PC-3 (cell line): ENCODE measurements around the gene HES3. TPM values are rescaled to one million over a fixed set of nuclear protein-coding genes. Genes with fewer than 3 reads are reported as not detected.

Experiments used
- ATAC-seq: fragments of 200-7000 bp; cut with Tn5 transposase; 2 replicates; pipeline ENCODE4 v1.9.1; 2020; ENCODE audit warnings: mild to moderate bottlenecking, moderate library complexity
- BruUV-seq: library from RNA; stranded (reverse); fragments of 400-500 nt; replicated peaks from 2 replicates; lab custom pipeline; 2021; lab: Mats Ljungman, UMichigan
- CTCF ChIA-PET: fragments of 300-600 bp; sonication (Branson Sonifier 250); formaldehyde crosslinking; loops from one replicate; lab custom pipeline; 2022; ENCODE audit warnings: antibody characterized with exemption; lab: Charles Lee
- POLR2A ChIA-PET: fragments of 300-600 bp; sonication (Branson Sonifier 250); formaldehyde crosslinking; loops from one replicate; lab custom pipeline; 2022; ENCODE audit warnings: antibody characterized with exemption; ENCODE audit not compliant: unreplicated experiment; lab: Charles Lee
- DNase-seq: peaks from one replicate; pipeline ENCODE4 v3.0.0-alpha.2; 2015
- H2AFZ ChIP-seq: fragments of 300-600 bp; sonication (generic); 2 replicates; pipeline ENCODE4 v1.6.0; 2016; ENCODE audit warnings: antibody characterized with exemption, low read length
- H3F3A ChIP-seq: fragments of 300-600 bp; sonication (generic); one replicate; pipeline ENCODE4 v1.6.0; 2017; ENCODE audit warnings: antibody characterized with exemption, low read length, control low read depth, mild to moderate bottlenecking; ENCODE audit not compliant: unreplicated experiment
- H3K27ac ChIP-seq: fragments of 300-600 bp; sonication (generic); 2 replicates; pipeline ENCODE4 v1.5.1; 2016; ENCODE audit warnings: mild to moderate bottlenecking, low read length
- H3K27me3 ChIP-seq: fragments of 300-600 bp; sonication (generic); 2 replicates; pipeline ENCODE4 v1.6.1; 2016; ENCODE audit warnings: low read length, mixed read lengths
- H3K36me3 ChIP-seq: fragments of 300-600 bp; sonication (generic); 2 replicates; pipeline ENCODE4 v1.6.1; 2016; ENCODE audit warnings: low read depth, mixed run types, low read length, mixed read lengths
- H3K4me1 ChIP-seq: fragments of 300-600 bp; sonication (generic); 2 replicates; pipeline ENCODE4 v1.5.1; 2016; ENCODE audit warnings: low read length; ENCODE audit not compliant: insufficient read depth
- H3K4me2 ChIP-seq: fragments of 300-600 bp; sonication (generic); 2 replicates; pipeline ENCODE4 v1.6.0; 2016; ENCODE audit warnings: low read length
- H3K4me3 ChIP-seq: fragments of 300-600 bp; sonication (generic); 2 replicates; pipeline ENCODE4 v1.5.1; 2016; ENCODE audit warnings: mild to moderate bottlenecking, low read length, mixed read lengths
- H3K79me2 ChIP-seq: fragments of 300-600 bp; sonication (generic); 2 replicates; pipeline ENCODE4 v1.6.1; 2017; ENCODE audit warnings: low read length, mixed read lengths
- H3K9ac ChIP-seq: fragments of 300-600 bp; sonication (generic); 2 replicates; pipeline ENCODE4 v1.6.0; 2016; ENCODE audit warnings: mild to moderate bottlenecking, low read length
- H3K9me2 ChIP-seq: fragments of 300-600 bp; sonication (generic); replicated peaks from 2 replicates; pipeline ENCODE4 v1.6.1; 2016; ENCODE audit warnings: mixed run types, low read length, mixed read lengths
- H3K9me3 ChIP-seq: fragments of 300-600 bp; sonication (generic); 2 replicates; pipeline ENCODE4 v1.6.1; 2016; ENCODE audit warnings: low read length, mixed read lengths
- H4K20me1 ChIP-seq: fragments of 300-600 bp; sonication (generic); 2 replicates; pipeline ENCODE4 v1.6.1; 2016; ENCODE audit warnings: low read length, mixed read lengths
- EZH2 ChIP-seq: fragments of 300-600 bp; sonication (generic); IDR thresholded peaks from one replicate; pipeline ENCODE4 v1.6.1; 2017; ENCODE audit warnings: antibody characterized with exemption, mild to moderate bottlenecking, low read length; ENCODE audit not compliant: unreplicated experiment
- EZH2phosphoT487 ChIP-seq: fragments of 300-600 bp; sonication (generic); IDR thresholded peaks from 2 replicates; pipeline ENCODE4 v1.6.1; 2018; ENCODE audit warnings: mild to moderate bottlenecking, antibody characterized with exemption, low read length, borderline replicate concordance
- intact Hi-C: fragments of 100-400 bp; cut with micrococcal nuclease; formaldehyde crosslinking; loops from 2 replicates; pipeline ENCODE4 v1.9.0; 2023
- total RNA-seq: library from RNA; depleted of rRNA; stranded (reverse); fragments of >200 nt; gene quantifications from 2 replicates; pipeline ENCODE4 v1.2.3, GENCODE V29; 2014
- TF ChIP-seq, protein P1 (sequence below): fragments of 300-600 bp; sonication (generic); conservative IDR thresholded peaks from 2 replicates; pipeline ENCODE4 v1.5.1; 2017; ENCODE audit warnings: antibody characterized with exemption, low read depth, mild to moderate bottlenecking, low read length

Gene HES3
- total RNA-seq, 1 experiment from 2014 or later = not detected

DNA sequence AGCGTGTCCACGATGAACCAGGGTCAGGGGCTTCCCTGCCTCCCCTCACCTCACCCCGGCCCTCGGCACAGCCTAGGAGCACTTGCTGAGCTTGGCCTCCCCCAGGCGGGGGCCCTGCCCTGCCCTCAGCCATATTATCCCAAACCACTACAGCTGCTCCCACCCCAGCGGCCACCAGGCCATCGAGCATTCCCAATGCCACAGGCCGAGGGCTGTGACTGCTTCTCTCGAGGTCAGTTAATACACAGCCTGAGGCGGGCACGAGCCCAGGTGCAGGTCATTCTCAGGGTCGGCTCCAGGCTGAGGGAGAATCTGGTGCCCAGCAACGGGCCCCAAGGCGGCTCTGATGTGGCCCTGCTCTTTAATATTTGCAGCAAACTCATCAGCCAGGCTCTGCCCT, 25.3 kb downstream of the HES3 start:
- Histone ChIP-seq H3K4me1 (peaks cover 56% of the 10 kb centered on the region), H3K9ac (no peak overlapping the region), H3K27ac (peak overlapping the region; percentile 74; the same call in 1 of the 2 replicates), H4K20me1 (no peaks in the 10 kb centered on the region), H3K4me2 (no peak overlapping the region), H3K4me3 (no peak overlapping the region), H3F3A (no peaks in the 10 kb centered on the region), H3K9me2 (no peaks in the 10 kb centered on the region), H3K79me2 (no peaks in the 10 kb centered on the region), H3K9me3 (no peaks in the 10 kb centered on the region), H3K27me3 (no peaks in the 10 kb centered on the region), H2AFZ (no peak overlapping the region), H3K36me3 (no peaks in the 10 kb centered on the region; the same call in 1 of the 2 replicates)
- ATAC-seq (no peak), DNase-seq (no peak)
- intact Hi-C loops = no loop called here
- BruUV-seq = no TSS peak
- ChIA-PET POLR2A (no interaction called here), CTCF (no interaction called here)
- TF ChIP-seq EZH2phosphoT487 = no peak
- TF ChIP-seq EZH2 = no peak
- TF ChIP-seq, protein P1, sequence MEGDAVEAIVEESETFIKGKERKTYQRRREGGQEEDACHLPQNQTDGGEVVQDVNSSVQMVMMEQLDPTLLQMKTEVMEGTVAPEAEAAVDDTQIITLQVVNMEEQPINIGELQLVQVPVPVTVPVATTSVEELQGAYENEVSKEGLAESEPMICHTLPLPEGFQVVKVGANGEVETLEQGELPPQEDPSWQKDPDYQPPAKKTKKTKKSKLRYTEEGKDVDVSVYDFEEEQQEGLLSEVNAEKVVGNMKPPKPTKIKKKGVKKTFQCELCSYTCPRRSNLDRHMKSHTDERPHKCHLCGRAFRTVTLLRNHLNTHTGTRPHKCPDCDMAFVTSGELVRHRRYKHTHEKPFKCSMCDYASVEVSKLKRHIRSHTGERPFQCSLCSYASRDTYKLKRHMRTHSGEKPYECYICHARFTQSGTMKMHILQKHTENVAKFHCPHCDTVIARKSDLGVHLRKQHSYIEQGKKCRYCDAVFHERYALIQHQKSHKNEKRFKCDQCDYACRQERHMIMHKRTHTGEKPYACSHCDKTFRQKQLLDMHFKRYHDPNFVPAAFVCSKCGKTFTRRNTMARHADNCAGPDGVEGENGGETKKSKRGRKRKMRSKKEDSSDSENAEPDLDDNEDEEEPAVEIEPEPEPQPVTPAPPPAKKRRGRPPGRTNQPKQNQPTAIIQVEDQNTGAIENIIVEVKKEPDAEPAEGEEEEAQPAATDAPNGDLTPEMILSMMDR = no peak

DNA sequence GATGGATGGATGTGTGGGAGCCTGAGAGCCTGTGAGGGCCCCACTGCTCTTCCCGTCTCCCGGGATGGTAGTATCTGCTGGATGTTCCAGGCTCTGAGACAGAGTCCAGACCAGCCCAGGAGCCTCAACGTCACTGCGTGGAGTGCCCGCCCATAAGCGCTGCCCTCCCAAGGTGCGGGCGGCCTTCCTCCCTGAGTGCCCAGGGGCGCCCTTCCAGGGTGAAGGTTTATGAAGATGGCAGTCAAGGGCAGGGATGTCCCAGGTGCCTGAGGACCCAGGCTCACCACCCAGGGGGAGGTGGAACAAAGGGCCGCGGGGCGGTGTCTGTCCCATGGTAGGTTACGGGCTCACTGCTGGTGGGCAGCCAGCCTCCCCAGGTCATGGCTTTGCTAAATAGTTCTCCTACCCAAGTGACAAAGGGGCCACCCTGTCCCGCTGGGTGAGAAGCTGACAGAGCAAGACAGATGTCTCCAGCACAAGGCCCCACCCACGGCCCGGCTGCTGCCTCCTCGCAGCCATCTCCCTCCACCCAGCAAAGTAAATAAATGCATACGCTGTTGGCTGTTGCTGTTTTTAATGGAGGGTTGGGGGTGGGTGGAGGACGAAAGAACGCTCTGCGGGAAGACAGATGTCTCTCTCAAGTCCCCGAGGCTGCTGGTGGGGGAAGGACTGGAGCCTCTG, 25.9 kb downstream of the HES3 start:
- intact Hi-C loops = no loop called here
- Histone ChIP-seq H2AFZ (no peak overlapping the region), H3K4me3 (no peak overlapping the region), H3K4me2 (peak overlapping the region; percentile 19; the same call in 1 of the 2 replicates), H3K27me3 (no peaks in the 10 kb centered on the region), H3K9me2 (no peaks in the 10 kb centered on the region), H4K20me1 (no peaks in the 10 kb centered on the region), H3K36me3 (no peaks in the 10 kb centered on the region; the same call in 1 of the 2 replicates), H3K79me2 (no peaks in the 10 kb centered on the region), H3K27ac (no peak overlapping the region; the same call in 1 of the 2 replicates), H3K9ac (no peak overlapping the region), H3K4me1 (peaks cover 56% of the 10 kb centered on the region), H3F3A (no peaks in the 10 kb centered on the region), H3K9me3 (no peaks in the 10 kb centered on the region)
- POLR2A ChIA-PET = no interaction called here
- no TSS peak for BruUV-seq
- CTCF ChIA-PET = no interaction called here
- TF ChIP-seq, protein P1 = no peak
- TF ChIP-seq EZH2 = no peak
- TF ChIP-seq EZH2phosphoT487 = no peak
- DNase-seq (no peak), ATAC-seq (peak; percentile 19)

DNA sequence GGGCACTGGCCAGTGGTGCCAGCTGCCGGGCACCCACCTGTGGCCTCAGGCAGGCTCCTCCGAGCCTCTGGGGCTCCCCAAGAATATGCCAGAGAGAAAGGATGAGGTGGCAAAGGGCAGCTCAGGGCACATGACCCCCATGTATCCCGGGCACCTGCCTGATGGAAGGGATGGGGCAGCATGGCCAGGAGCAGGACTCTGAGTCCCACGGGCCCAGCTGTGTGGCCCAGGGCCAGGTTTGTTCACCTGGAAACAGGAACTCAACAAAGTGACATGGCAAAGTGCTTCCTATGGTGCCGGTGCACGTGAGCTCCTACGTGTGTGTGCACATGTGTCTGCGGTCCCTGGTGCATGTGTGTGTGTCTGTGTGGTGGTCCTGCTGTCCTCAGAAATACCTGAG, 26.4 kb downstream of the HES3 start:
- H3F3A ChIP-seq = no peaks in the 10 kb centered on the region
- intact Hi-C loops = no loop called here
- peaks cover 56% of the 10 kb centered on the region for H3K4me1 ChIP-seq
- CTCF ChIA-PET = no interaction called here
- no peaks in the 10 kb centered on the region for H3K9me3 ChIP-seq
- BruUV-seq = no TSS peak
- no peak overlapping the region for H2AFZ ChIP-seq
- no peak overlapping the region; the same call in 1 of the 2 replicates for H3K27ac ChIP-seq
- H3K4me2 ChIP-seq = peak overlapping the region; percentile 19; the same call in 1 of the 2 replicates
- H3K79me2 ChIP-seq = no peaks in the 10 kb centered on the region
- H4K20me1 ChIP-seq = no peaks in the 10 kb centered on the region
- DNase-seq (no peak), ATAC-seq (no peak)
- H3K27me3 ChIP-seq = no peaks in the 10 kb centered on the region
- no peaks in the 10 kb centered on the region; the same call in 1 of the 2 replicates for H3K36me3 ChIP-seq
- POLR2A ChIA-PET = no interaction called here
- no peak overlapping the region for H3K4me3 ChIP-seq
- H3K9me2 ChIP-seq = no peaks in the 10 kb centered on the region
- TF ChIP-seq EZH2 (no peak), EZH2phosphoT487 (no peak)
- TF ChIP-seq, protein P1 = no peak
- no peak overlapping the region for H3K9ac ChIP-seq
